Ectodermal cell (in vitro differentiated cells): ENCODE measurements around the gene ASPRV1. TPM values are rescaled to one million over a fixed set of nuclear protein-coding genes. Genes with fewer than 3 reads are reported as not detected.

Experiments used
- H3K27ac ChIP-seq: 2 replicates; pipeline ENCODE4 v1.7.0; 2013; ENCODE audit warnings: mild to moderate bottlenecking, low read depth, low read length; ENCODE audit not compliant: insufficient read depth, poor library complexity, severe bottlenecking
- H3K27me3 ChIP-seq: 2 replicates; pipeline ENCODE4 v1.7.0; 2013; ENCODE audit warnings: mild to moderate bottlenecking, low read length; ENCODE audit not compliant: insufficient read depth, control insufficient read depth, poor library complexity, severe bottlenecking
- H3K36me3 ChIP-seq: one replicate; pipeline ENCODE4 v1.7.0; 2013; ENCODE audit warnings: low read length; ENCODE audit not compliant: control insufficient read depth, insufficient read depth
- H3K4me1 ChIP-seq: one replicate; pipeline ENCODE4 v1.7.0; 2013; ENCODE audit warnings: low read length; ENCODE audit not compliant: control insufficient read depth, insufficient read depth
- H3K4me3 ChIP-seq: 2 replicates; pipeline ENCODE4 v1.7.0; 2013; ENCODE audit warnings: low read depth, low read length, control low read depth; ENCODE audit not compliant: insufficient read depth
- H3K9me3 ChIP-seq: 2 replicates; pipeline ENCODE4 v1.7.0; 2013; ENCODE audit warnings: mild to moderate bottlenecking, low read length, moderate library complexity; ENCODE audit not compliant: control insufficient read depth
- WGBS, 2 experiments: methylation state at CpG; one replicate each; pipeline ENCODE4 v1.1.7; 2013; ENCODE audit warnings: missing lambda C conversion rate in 2 of 2; 5-methylcytosine and 5-hydroxymethylcytosine counted together
- polyA plus RNA-seq, 4 experiments: library from polyadenylated mRNA; stranded (reverse); fragments of 50-300 nt; gene quantifications; one replicate each; pipeline ENCODE4 v1.2.3, GENCODE V29; 2013

The ASPRV1 gene
- 2.8 TPM for polyA plus RNA-seq (2013, experiment 1 of 4)
- polyA plus RNA-seq (2013, experiment 2 of 4) = 1.8 TPM
- polyA plus RNA-seq (2013, experiment 3 of 4) = 1.3 TPM
- polyA plus RNA-seq (2013, experiment 4 of 4) = 1.3 TPM

- peaks cover 5% of the 10 kb centered on the region for H3K4me1 ChIP-seq
- H3K27ac ChIP-seq = no peak within 1 kb of the TSS
- WGBS, 2 experiments = 84% methylated on average over 14 of the region's 14 CpGs
- H3K27me3 ChIP-seq = no peaks in the 10 kb centered on the region
- H3K4me3 ChIP-seq = no peak within 1 kb of the TSS
- no peaks in the 10 kb centered on the region for H3K36me3 ChIP-seq
- no peaks in the 10 kb centered on the region for H3K9me3 ChIP-seq
Observed at GRCh38 chr2:69961496-69961895, at the start of gene ASPRV1. ASPRV1 (minus strand) TSS chr2:69961631; CDS start chr2:69961436, 195 bp downstream.

DNA sequence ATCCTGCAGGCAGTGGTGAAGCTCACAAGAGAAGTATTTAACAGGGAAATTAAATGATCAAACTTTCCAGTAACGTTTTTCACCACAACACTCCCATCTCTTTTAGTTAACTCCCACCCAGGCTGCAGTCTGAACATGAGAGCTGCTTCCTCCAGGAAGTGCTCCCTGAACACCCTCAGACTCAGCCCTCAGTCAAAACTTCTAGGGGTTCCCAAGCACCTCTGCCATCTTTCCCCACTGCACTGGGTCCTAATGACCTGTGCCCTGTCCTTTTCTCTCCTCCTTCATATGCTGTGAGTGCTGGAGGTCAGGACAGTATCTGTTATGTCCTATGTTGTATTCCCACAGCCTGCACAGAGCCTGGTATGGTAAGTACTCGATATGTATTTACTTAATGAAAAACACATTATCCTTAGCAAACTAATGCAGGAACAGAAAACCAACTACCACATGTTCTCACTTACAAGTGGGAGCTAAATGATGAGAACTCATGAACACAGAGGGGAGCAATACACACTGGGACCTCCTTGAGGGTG is 49.2 kb upstream of the ASPRV1 start:
- Histone ChIP-seq H3K9me3 (no peaks in the 10 kb centered on the region), H3K36me3 (no peaks in the 10 kb centered on the region), H3K27ac (no peak overlapping the region), H3K27me3 (no peaks in the 10 kb centered on the region), H3K4me1 (no peaks in the 10 kb centered on the region), H3K4me3 (no peak overlapping the region)
- 77 to 84% methylated on average over 1 to 2 of the region's 2 CpGs for WGBS, 2 experiments

GRCh38 chr2:70009762-70010575 is 48.5 kb upstream of the ASPRV1 start:
- Histone ChIP-seq H3K27me3 (no peaks in the 10 kb centered on the region), H3K4me3 (no peak overlapping the region), H3K36me3 (no peaks in the 10 kb centered on the region), H3K4me1 (no peaks in the 10 kb centered on the region), H3K27ac (no peak overlapping the region), H3K9me3 (no peaks in the 10 kb centered on the region)
- 92% methylated on average over 12 of the region's 12 CpGs for WGBS, 2 experiments

DNA sequence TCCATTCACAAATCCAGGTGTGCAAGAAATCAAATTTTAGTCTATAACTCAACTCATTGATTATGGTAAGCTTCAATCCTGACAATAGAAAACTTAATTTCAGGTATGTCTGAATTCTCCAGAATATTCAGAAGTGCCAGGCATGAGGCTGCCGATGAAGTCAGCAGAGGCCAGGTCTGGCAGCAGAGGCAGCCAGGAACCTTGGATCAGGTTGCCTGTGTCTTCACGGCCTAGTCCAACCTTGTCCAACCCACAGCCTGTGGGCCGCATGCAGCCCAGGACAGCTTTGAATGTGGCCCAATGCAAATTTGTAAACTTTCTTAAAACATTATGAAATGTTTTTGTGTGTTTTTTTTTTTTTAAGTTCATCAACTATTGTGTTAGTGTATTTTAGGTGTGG is 46.9 kb upstream of the ASPRV1 start:
- H3K4me1 ChIP-seq = no peaks in the 10 kb centered on the region
- 94 to 95% methylated on average over 3 of the region's 3 CpGs for WGBS, 2 experiments
- H3K36me3 ChIP-seq = no peaks in the 10 kb centered on the region
- H3K9me3 ChIP-seq = no peaks in the 10 kb centered on the region
- no peaks in the 10 kb centered on the region for H3K27me3 ChIP-seq
- H3K4me3 ChIP-seq = no peak overlapping the region
- no peak overlapping the region for H3K27ac ChIP-seq

- H3K9me3 ChIP-seq = no peaks in the 10 kb centered on the region
- no peaks in the 10 kb centered on the region for H3K36me3 ChIP-seq
- H3K4me1 ChIP-seq = no peaks in the 10 kb centered on the region
- H3K4me3 ChIP-seq = no peak overlapping the region
- WGBS, 2 experiments = 94 to 96% methylated on average over 11 to 12 of the region's 13 CpGs
- H3K27me3 ChIP-seq = no peaks in the 10 kb centered on the region
- H3K27ac ChIP-seq = no peak overlapping the region
Observed at GRCh38 chr2:70007151-70007550, 45.7 kb upstream of the ASPRV1 start.

DNA sequence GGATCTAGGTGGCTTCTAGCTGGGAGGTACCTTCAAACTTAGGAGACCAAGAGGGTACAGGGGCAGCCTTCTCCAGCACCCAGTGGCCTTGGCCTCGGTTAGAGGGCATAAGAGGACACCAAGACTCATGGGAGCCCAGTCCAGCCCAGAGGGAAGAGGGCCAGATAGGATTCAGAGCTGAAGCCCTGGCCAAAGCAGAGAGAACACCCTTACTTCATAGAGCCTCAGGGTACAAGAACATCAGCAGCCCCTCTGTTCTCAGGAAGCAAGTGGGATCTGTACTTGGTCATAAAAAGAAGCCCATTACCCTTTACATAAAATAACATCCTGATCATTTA is 45.0 kb upstream of the ASPRV1 start:
- no peaks in the 10 kb centered on the region for H3K9me3 ChIP-seq
- no peaks in the 10 kb centered on the region for H3K27me3 ChIP-seq
- no peaks in the 10 kb centered on the region for H3K36me3 ChIP-seq
- no peaks in the 10 kb centered on the region for H3K4me1 ChIP-seq
- H3K27ac ChIP-seq = no peak overlapping the region
- 83 to 95% methylated on average over 1 of the region's 1 CpG for WGBS, 2 experiments
- H3K4me3 ChIP-seq = no peak overlapping the region

DNA sequence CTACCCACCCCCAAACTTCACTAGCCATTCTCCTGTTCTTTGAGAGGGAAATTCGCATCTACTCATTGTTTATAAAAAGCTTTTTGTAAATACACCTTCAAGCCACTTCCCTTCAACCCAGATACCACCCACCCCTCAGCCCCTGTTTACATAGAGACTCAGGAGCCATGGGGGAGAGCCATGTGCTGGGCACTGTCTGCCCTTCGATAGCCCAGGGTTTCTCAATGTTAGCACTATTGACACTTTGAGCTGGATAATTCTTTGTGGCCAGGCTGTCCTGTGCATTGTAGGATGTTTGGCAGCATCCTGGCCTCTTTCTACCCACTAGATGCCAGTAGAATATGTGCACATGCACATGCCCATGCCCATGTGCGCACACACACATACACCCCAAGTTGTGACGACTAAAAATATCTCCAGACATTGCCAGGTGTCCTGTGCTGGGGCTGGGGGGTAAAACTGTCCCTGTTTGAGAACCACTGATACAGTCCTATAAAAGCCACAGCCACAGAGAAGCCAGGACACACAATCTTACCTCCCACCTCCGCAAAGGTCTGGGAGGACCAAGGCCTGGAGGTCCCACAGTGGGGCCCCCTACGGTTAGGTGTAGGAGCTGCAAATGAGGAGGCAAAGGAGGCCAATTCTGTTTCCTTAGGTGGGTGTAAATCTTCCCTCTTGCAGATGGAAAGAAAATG is 44.5 kb upstream of the ASPRV1 start:
- Histone ChIP-seq H3K27me3 (no peaks in the 10 kb centered on the region), H3K27ac (no peak overlapping the region), H3K36me3 (no peaks in the 10 kb centered on the region), H3K4me1 (no peaks in the 10 kb centered on the region), H3K9me3 (no peaks in the 10 kb centered on the region), H3K4me3 (no peak overlapping the region)
- WGBS, 2 experiments = 87 to 88% methylated on average over 6 of the region's 6 CpGs

- no peak overlapping the region for H3K4me3 ChIP-seq
- no peak overlapping the region for H3K27ac ChIP-seq
- WGBS, 2 experiments = 89 to 97% methylated on average over 1 to 2 of the region's 2 CpGs
- no peaks in the 10 kb centered on the region for H3K9me3 ChIP-seq
- no peaks in the 10 kb centered on the region for H3K4me1 ChIP-seq
- no peaks in the 10 kb centered on the region for H3K27me3 ChIP-seq
- no peaks in the 10 kb centered on the region for H3K36me3 ChIP-seq
Observed at GRCh38 chr2:70005216-70005615, 43.8 kb upstream of the ASPRV1 start.

- Histone ChIP-seq H3K4me3 (no peak overlapping the region), H3K27ac (no peak overlapping the region), H3K27me3 (no peaks in the 10 kb centered on the region), H3K36me3 (no peaks in the 10 kb centered on the region), H3K9me3 (no peaks in the 10 kb centered on the region), H3K4me1 (peaks cover 5% of the 10 kb centered on the region)
- WGBS, 2 experiments = 96 to 97% methylated on average over 6 of the region's 6 CpGs
Observed at GRCh38 chr2:70003093-70003830, 41.8 kb upstream of the ASPRV1 start.
